PFSK-1 (cell line): ENCODE data around the gene GPRC5D.

Experiments used
- FOXP2 ChIP-seq: optimal IDR thresholded peaks from 2 replicates; pipeline ENCODE3; 2011; ENCODE audit warnings: borderline replicate concordance, control low read depth, inconsistent platforms; ENCODE audit not compliant: insufficient read depth; ENCODE audit errors: extremely low read length, extremely low read depth
- POLR2AphosphoS5 ChIP-seq: IDR thresholded peaks from 2 replicates; pipeline ENCODE4 v1.6.1; 2012; ENCODE audit warnings: low read depth, mild to moderate bottlenecking, control low read depth, low read length, moderate library complexity
- REST ChIP-seq, 2 experiments: IDR thresholded peaks; 2 replicates each; pipeline versions ENCODE4 v1.6.1 to v1.8.0; 2011 to 2012; ENCODE audit warnings: low read depth in 2 of 2, low read length in 2 of 2, control low read depth in 1 of 2, inconsistent platforms in 1 of 2, mild to moderate bottlenecking in 1 of 2, moderate library complexity in 1 of 2; ENCODE audit not compliant: insufficient read depth in 1 of 2
- SIN3A ChIP-seq: IDR thresholded peaks from 2 replicates; pipeline ENCODE4 v1.6.1; 2012; ENCODE audit warnings: mild to moderate bottlenecking, low read length, moderate library complexity, borderline replicate concordance; ENCODE audit not compliant: insufficient read depth
- TAF1 ChIP-seq: IDR thresholded peaks from 2 replicates; pipeline ENCODE4 v1.6.1; 2012; ENCODE audit warnings: low read length, control low read depth, borderline replicate concordance; ENCODE audit not compliant: insufficient read depth

The GPRC5D gene

DNA sequence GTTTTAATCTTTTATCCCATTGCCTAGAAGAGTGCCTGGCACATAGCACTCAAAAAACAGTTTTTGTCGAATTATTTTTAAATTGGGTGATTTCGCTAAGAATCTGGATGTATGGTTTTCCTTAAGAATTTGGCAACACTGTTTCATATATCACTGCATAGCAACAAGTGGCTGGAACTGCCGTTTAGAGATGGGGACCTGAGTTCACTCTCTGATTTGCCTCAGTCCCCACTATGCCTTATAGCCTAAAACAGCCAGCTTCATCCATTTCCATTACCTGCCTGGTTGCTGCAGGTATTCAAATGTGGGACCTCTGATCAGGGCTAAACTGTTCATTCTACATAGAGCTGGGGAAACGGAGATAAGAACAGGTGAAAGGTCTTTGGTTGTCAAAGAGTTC lies 46.3 kb upstream of the GPRC5D start:
- TF ChIP-seq SIN3A, result no peak
- TF ChIP-seq POLR2AphosphoS5, result no peak
- TF ChIP-seq FOXP2, result no peak
- no peak for TF ChIP-seq TAF1
- TF ChIP-seq REST (IDR thresholded peaks at IDR 0.05; ENCODE audit: insufficient read depth in 1 of 2, low read depth in 2 of 2, low read length in 2 of 2), result no peak

DNA sequence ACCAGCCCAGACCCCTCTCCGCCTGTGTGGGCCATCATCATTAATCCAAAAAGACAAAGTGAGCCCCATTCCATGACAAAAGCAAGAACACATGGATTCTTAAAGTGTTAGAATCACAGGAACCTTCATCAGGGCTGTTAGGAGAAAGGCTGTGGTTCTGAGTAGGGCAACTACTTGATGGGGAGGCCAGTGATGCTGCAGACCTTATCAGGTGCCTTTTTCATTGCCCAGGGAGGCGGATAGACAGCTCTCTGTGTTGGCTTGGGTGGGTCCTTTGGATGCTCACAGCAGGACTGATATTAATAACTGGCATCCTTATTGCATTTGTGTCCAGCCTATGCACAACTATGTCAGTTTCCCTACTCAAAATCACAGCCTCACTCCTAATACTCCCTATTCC lies 45.8 kb upstream of the GPRC5D start:
- TF ChIP-seq SIN3A (no peak), REST (IDR thresholded peaks at IDR 0.05; ENCODE audit: insufficient read depth in 1 of 2, low read depth in 2 of 2, low read length in 2 of 2) (no peak), POLR2AphosphoS5 (no peak), TAF1 (no peak)

DNA sequence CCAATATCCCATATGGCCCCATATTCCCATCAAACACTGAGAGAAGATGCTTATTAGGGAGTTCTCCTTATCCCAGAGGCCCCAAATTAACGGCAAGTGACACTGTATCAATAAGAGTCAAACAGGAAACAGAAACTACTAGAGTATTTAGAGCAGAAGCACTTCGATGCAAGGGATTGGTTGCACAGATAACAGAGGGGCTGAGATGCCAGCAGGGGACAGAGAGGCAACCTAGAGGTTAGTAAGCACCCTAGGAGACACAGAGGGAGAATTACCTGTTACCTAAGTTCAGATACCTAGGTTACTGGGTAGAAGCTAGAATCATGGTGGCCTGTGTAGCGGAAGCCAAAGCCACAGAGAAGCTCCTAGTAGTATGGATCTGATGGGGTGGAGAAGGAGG lies 45.2 kb upstream of the GPRC5D start:
- TF ChIP-seq TAF1 (no peak), REST (IDR thresholded peaks at IDR 0.05; ENCODE audit: insufficient read depth in 1 of 2, low read depth in 2 of 2, low read length in 2 of 2) (no peak), POLR2AphosphoS5 (no peak), FOXP2 (no peak), SIN3A (no peak)

DNA sequence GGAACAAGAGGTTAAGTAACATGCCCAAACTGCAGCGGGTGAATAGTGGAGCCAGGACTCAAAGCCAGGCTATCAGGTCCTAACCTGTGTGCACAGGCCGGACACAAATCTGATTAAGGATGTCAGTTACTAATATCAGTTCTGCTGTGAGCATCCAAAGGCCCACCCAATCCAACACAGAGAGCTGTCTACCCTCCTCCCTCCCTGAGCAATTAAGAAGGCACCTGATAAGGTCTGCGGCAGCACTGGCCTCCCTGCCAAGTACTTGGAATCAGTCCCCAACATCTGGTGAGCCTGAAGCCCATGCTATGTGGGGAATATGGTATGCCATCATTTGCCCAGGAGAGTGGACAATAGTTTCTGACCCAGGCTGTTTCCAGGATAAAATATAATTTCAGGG lies 44.2 kb upstream of the GPRC5D start:
- TF ChIP-seq TAF1, result no peak
- no peak for TF ChIP-seq REST (IDR thresholded peaks at IDR 0.05; ENCODE audit: insufficient read depth in 1 of 2, low read depth in 2 of 2, low read length in 2 of 2)
- no peak for TF ChIP-seq SIN3A
- no peak for TF ChIP-seq FOXP2
- TF ChIP-seq POLR2AphosphoS5, result no peak

DNA sequence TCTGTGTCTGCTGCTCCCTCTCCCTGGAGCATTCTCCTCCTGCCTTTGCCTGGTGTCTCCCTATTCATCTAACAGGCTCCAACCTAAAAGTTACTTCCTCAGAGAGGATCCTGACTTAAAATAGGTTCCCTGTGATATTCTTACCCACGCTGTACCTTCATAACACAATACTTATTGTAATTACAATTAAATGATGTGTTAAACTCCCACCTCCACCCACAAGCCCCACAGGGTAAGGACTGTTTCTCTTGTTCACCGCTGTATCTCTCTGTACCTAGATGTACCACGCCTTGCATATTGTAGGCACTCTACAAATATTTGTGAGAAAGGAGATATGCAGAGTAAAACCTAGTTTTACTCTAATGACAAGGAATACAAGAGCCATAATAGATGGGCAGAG lies 43.1 kb upstream of the GPRC5D start:
- no peak for TF ChIP-seq SIN3A

DNA sequence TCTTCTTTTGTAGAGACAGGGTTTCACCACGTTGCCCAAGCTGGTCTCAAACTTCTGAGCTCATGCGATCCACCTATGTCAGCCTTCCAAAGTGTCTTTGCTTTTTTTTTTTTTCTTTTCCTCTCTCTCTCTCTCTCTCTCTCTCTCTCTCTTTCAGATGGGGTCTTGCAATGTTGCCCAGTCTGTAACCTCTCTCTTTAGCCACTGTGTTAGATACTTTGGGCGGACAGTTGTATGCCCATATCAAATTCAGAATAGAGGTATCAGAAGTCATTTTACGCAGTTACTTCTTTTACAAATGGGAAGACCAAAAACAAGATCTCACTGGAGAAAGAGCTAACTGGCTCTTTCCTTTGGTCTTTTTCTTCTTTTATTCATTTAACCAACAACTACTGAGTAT lies 41.4 kb upstream of the GPRC5D start:
- TF ChIP-seq SIN3A, result no peak
